ENCODE measurements around the gene ALDH3A1.

ALDH3A1 gene

DNA sequence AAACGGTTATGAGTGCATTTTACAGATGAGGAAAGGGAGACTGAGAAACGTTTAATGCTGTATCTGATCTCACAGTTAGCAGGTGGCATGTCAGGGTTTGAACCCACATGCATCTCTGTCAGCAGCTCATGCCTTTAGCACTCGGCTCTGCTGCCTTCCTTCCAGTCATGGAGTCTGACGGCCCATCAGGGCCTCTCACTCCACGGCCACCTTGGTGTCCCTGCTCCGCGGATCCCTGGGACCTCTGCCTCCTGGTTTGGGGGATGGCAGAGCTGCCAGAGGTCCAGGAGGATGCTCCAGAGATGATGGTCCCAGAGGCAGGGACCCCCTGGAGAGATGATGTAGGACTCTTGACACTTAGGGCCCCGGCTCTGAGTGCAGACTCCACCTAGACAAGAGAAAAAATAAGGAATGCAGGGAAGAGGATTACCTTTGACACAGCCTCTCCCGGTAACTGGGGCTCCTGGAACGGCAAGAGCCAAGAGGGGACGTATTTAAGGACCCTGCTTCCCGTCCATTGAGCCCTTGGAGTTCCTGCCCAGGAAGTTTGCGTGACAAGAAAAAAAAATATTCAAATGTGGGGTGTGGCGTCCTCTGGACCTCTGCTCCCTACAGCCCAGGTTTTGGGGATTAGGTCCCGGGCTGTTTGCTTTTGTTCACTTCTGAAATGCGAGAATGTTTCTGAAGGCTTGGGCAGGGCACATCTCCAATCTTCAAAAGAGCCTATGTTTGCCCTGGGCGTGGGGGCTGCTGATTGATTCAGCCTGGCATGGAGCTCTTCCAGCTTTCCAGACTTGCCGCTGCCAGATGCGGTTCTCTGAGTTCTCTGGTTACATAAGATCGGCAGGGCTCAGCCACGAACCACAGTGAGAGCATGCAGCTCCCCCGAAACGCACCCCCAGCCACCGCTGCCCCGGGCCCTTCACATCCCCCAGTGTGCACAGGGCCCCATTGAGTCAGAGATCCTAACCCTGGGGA is at the start of gene ALDH3A1:
Gene ALDH3A1 (minus strand): TSS at position 470 of the 978 bp plus-strand sequence. CDS start 3,169 bp downstream, outside the sequence.
- TF ChIP-seq, protein P1, sequence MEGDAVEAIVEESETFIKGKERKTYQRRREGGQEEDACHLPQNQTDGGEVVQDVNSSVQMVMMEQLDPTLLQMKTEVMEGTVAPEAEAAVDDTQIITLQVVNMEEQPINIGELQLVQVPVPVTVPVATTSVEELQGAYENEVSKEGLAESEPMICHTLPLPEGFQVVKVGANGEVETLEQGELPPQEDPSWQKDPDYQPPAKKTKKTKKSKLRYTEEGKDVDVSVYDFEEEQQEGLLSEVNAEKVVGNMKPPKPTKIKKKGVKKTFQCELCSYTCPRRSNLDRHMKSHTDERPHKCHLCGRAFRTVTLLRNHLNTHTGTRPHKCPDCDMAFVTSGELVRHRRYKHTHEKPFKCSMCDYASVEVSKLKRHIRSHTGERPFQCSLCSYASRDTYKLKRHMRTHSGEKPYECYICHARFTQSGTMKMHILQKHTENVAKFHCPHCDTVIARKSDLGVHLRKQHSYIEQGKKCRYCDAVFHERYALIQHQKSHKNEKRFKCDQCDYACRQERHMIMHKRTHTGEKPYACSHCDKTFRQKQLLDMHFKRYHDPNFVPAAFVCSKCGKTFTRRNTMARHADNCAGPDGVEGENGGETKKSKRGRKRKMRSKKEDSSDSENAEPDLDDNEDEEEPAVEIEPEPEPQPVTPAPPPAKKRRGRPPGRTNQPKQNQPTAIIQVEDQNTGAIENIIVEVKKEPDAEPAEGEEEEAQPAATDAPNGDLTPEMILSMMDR (conservative IDR thresholded peaks at IDR 0.05; ENCODE audit: low read depth) = no peak
- POLR2A ChIA-PET (ENCODE audit: low non-redundant PET) = interaction anchor here (0.6 kb wide), 1 partner anchor 188 kb away, joined by 3 read pairs; no protein-coding TSS in a partner anchor
- DNase-seq (ENCODE audit: low spot score) = peak; percentile 51
- CTCF ChIA-PET = interaction anchor here (0.6 to 3.2 kb wide), 3 partner anchors 29 to 1481 kb away, joined by 3 to 13 read pairs (median 3); no protein-coding TSS in a partner anchor
- H3K27ac ChIP-seq = peak within 1 kb of the TSS; percentile 100

DNA sequence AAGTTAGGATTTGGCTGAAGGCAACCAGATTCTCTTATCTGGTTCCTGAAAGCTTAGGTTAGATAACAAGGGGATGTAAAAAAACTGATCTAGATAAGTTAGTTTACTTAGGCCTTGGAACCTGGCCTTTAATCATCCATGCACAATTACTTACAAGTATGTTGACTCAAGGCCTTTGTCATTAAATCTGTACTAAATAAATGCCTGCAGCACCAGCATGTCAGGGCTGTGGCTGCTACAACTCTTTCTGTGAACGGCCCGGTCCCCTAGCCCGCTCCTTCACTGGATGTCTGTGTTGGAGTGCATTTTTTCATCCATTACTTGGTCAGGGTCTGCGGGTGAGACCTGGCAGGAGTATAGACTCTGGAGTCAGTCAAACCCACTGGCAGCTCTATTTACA is 48.4 kb upstream of the ALDH3A1 start:
- ChIA-PET CTCF (interaction anchor here (0.6 to 1.3 kb wide), 2 partner anchors 18 to 30 kb away, joined by 3 read pairs; no protein-coding TSS in a partner anchor), POLR2A (ENCODE audit: low non-redundant PET) (no interaction called here)
- no peak for DNase-seq (ENCODE audit: low spot score)
- TF ChIP-seq, protein P1 (conservative IDR thresholded peaks at IDR 0.05; ENCODE audit: low read depth) = no peak
- H3K27ac ChIP-seq = no peak overlapping the region

DNA sequence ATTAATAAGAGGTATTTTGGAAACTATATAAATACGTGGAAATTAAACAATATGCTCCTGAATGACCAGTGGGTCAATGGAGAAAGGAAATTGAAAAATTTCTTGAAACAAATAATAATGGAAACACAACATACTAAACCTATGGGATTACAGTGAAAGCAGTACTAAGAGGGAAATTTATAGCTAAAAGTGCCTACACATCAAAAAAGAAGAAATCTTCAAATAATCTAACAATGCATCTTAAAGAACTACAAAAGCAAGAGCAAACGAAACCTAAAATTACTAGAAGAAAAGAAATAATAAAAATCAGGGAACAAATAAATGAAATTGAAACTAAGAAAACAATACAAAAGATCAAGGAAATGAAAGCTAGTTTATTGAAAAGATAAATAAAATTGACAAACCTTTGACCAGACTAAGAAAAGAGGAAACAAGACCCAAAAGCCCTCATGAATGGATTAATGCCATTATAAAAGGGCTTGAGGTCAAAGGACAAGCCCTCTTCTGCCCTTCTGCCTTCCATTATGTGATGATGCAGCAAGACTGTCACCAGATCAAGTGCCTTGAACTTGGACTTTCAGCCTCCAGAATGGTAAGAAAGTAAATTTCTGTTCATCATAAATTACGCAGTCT is 43.9 kb upstream of the ALDH3A1 start:
- TF ChIP-seq, protein P1 (conservative IDR thresholded peaks at IDR 0.05; ENCODE audit: low read depth) = no peak
- no peak overlapping the region for H3K27ac ChIP-seq
- ChIA-PET POLR2A (ENCODE audit: low non-redundant PET) (no interaction called here), CTCF (no interaction called here)
- no peak for DNase-seq (ENCODE audit: low spot score)

GRCh38 chr17:19787733-19788357 is 39.7 kb upstream of the ALDH3A1 start:
- no peak for DNase-seq (ENCODE audit: low spot score)
- CTCF ChIA-PET = interaction anchor here (0.7 kb wide), 1 partner anchor 155 kb away, joined by 4 read pairs; no protein-coding TSS in a partner anchor
- POLR2A ChIA-PET (ENCODE audit: low non-redundant PET) = no interaction called here
- peak overlapping the region; percentile 51 for H3K27ac ChIP-seq
- TF ChIP-seq, protein P1 (conservative IDR thresholded peaks at IDR 0.05; ENCODE audit: low read depth) = no peak

DNA sequence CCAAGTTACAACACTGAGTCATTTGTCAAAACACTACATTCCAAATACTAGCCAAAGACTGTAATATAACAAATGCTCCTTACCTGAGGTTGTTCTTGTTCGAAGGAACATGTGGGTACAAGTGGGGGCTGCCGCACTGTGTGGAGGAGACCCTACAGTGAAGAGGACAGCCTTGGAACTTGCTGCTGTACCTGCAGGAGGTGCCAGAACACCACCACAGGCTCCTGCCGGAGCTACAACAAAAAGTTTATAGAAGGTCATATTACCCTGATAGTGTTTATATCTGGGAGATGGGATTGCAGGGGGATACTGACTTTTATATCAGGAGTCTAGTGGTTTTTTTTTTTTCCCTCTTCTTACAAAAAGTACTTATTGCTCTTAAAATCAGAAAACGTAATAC is 37.8 kb upstream of the ALDH3A1 start:
- TF ChIP-seq, protein P1 (conservative IDR thresholded peaks at IDR 0.05; ENCODE audit: low read depth) = no peak
- CTCF ChIA-PET = interaction anchor here (0.6 kb wide), 1 partner anchor 63 kb away, joined by 3 read pairs; no protein-coding TSS in a partner anchor
- POLR2A ChIA-PET (ENCODE audit: low non-redundant PET) = no interaction called here
- no peak for DNase-seq (ENCODE audit: low spot score)
- no peak overlapping the region for H3K27ac ChIP-seq

All from RWPE1 (cell line).